Glutamatergic neuron (in vitro differentiated cells): ENCODE measurements around the gene RBM20. TPM values are rescaled to one million over a fixed set of nuclear protein-coding genes. Genes with fewer than 3 reads are reported as not detected.

ENCODE experiments used
- DNase-seq: peaks from one replicate; pipeline ENCODE4 v3.0.0; 2022
- H3K27ac Mint-ChIP-seq: one replicate; pipeline ENCODE4 v1.8.0; 2020; ENCODE audit warnings: mild to moderate bottlenecking, mixed read lengths, inconsistent platforms; ENCODE audit not compliant: unreplicated experiment
- H3K27me3 Mint-ChIP-seq: one replicate; pipeline ENCODE4 v1.8.0; 2020; ENCODE audit warnings: mild to moderate bottlenecking, moderate library complexity, mixed read lengths, inconsistent platforms; ENCODE audit not compliant: unreplicated experiment
- H3K36me3 Mint-ChIP-seq: one replicate; pipeline ENCODE4 v1.8.0; 2020; ENCODE audit warnings: mild to moderate bottlenecking, mixed read lengths, inconsistent platforms; ENCODE audit not compliant: unreplicated experiment
- H3K4me1 Mint-ChIP-seq: one replicate; pipeline ENCODE4 v1.8.0; 2020; ENCODE audit warnings: mild to moderate bottlenecking, low read depth, mixed read lengths, inconsistent platforms; ENCODE audit not compliant: unreplicated experiment
- H3K4me3 Mint-ChIP-seq: one replicate; pipeline ENCODE4 v1.8.0; 2020; ENCODE audit warnings: mild to moderate bottlenecking, mixed read lengths, inconsistent platforms; ENCODE audit not compliant: unreplicated experiment
- H3K9me3 Mint-ChIP-seq: one replicate; pipeline ENCODE4 v1.8.0; 2020; ENCODE audit warnings: mild to moderate bottlenecking, moderate library complexity, mixed read lengths, inconsistent platforms; ENCODE audit not compliant: unreplicated experiment
- CTCF ChIP-seq: fragments of 200-600 bp; sonication (generic); IDR thresholded peaks from one replicate; pipeline ENCODE4 v1.5.0; 2021; ENCODE audit not compliant: partially characterized antibody, unreplicated experiment
- total RNA-seq: library from RNA; stranded (reverse); fragmentation: NEBNext Ultra II Directional; extraction: Animal tissue kit (Norgen Biotek cat#: 25700); gene quantifications from one replicate; pipeline ENCODE4 v1.2.1, GENCODE V29; 2021; ENCODE audit not compliant: unreplicated experiment

The RBM20 gene
- total RNA-seq, 1 donor from 2014 or later = 5.8 TPM

DNA sequence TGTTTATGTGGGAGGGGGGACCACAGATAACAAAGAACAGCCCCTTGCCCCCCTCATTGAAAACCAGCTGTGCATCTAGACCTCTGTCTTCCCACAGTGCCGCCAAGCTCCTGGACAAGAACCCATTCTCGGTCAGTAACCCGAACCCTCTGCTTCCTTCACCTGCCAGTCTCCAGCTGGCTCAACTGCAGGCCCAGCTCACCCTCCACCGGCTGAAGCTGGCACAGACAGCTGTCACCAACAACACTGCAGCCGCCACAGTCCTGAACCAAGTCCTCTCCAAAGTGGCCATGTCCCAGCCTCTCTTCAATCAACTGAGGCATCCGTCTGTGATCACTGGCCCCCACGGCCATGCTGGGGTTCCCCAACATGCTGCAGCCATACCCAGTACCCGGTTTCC is 136.6 kb downstream of the RBM20 start:
- Mint-ChIP-seq H3K9me3 (peaks cover 2% of the 10 kb centered on the region), H3K4me3 (no peak overlapping the region), H3K27ac (no peak overlapping the region), H3K36me3 (no peaks in the 10 kb centered on the region), H3K27me3 (peaks cover 2% of the 10 kb centered on the region), H3K4me1 (peaks cover 7% of the 10 kb centered on the region)
- no peak for TF ChIP-seq CTCF
- DNase-seq = no peak

- Mint-ChIP-seq H3K4me3 (no peak overlapping the region), H3K9me3 (peaks cover 2% of the 10 kb centered on the region), H3K27me3 (peaks cover 2% of the 10 kb centered on the region), H3K36me3 (no peaks in the 10 kb centered on the region), H3K4me1 (peaks cover 11% of the 10 kb centered on the region), H3K27ac (no peak overlapping the region)
- no peak for DNase-seq
- TF ChIP-seq CTCF = no peak
Measured at GRCh38 chr10:110781139-110781538, 137.0 kb downstream of the RBM20 start.

GRCh38 chr10:110782616-110783015 is 138.5 kb downstream of the RBM20 start:
- TF ChIP-seq CTCF = no peak
- no peak for DNase-seq
- H3K4me3 Mint-ChIP-seq = no peak overlapping the region
- no peaks in the 10 kb centered on the region for H3K36me3 Mint-ChIP-seq
- H3K9me3 Mint-ChIP-seq = peaks cover 4% of the 10 kb centered on the region
- peaks cover 4% of the 10 kb centered on the region for H3K27me3 Mint-ChIP-seq
- H3K27ac Mint-ChIP-seq = no peak overlapping the region
- H3K4me1 Mint-ChIP-seq = peaks cover 21% of the 10 kb centered on the region

- H3K9me3 Mint-ChIP-seq = peaks cover 7% of the 10 kb centered on the region
- DNase-seq = no peak
- TF ChIP-seq CTCF = no peak
- H3K4me3 Mint-ChIP-seq = no peak overlapping the region
- H3K27ac Mint-ChIP-seq = no peak overlapping the region
- H3K27me3 Mint-ChIP-seq = peaks cover 4% of the 10 kb centered on the region
- H3K4me1 Mint-ChIP-seq = peaks cover 27% of the 10 kb centered on the region
- no peaks in the 10 kb centered on the region for H3K36me3 Mint-ChIP-seq
Measured at GRCh38 chr10:110783509-110784107, 139.5 kb downstream of the RBM20 start.

GRCh38 chr10:110784198-110784597 is 140.1 kb downstream of the RBM20 start:
- no peak for TF ChIP-seq CTCF
- Mint-ChIP-seq H3K4me3 (no peak overlapping the region), H3K27ac (no peak overlapping the region), H3K9me3 (peaks cover 7% of the 10 kb centered on the region), H3K4me1 (peaks cover 33% of the 10 kb centered on the region), H3K36me3 (no peaks in the 10 kb centered on the region), H3K27me3 (peaks cover 4% of the 10 kb centered on the region)
- no peak for DNase-seq
